GM18868 (cell line): ENCODE results near the gene GMEB2.

Experiments used
- ATAC-seq: cut with Tn5 transposase; IDR thresholded peaks from one replicate; pipeline ENCODE4 v1.9.1; 2021; ENCODE audit warnings: mild to moderate bottlenecking, moderate library complexity; ENCODE audit not compliant: unreplicated experiment

Gene GMEB2

GRCh38 chr20:63547725-63548480, 79.0 kb downstream of the GMEB2 start, which contains the start of gene SRMS:
Gene SRMS, minus strand, starts transcription at chr20:63547749. Its CDS starts 286 bp downstream, at chr20:63547463.
- no peak for ATAC-seq

DNA sequence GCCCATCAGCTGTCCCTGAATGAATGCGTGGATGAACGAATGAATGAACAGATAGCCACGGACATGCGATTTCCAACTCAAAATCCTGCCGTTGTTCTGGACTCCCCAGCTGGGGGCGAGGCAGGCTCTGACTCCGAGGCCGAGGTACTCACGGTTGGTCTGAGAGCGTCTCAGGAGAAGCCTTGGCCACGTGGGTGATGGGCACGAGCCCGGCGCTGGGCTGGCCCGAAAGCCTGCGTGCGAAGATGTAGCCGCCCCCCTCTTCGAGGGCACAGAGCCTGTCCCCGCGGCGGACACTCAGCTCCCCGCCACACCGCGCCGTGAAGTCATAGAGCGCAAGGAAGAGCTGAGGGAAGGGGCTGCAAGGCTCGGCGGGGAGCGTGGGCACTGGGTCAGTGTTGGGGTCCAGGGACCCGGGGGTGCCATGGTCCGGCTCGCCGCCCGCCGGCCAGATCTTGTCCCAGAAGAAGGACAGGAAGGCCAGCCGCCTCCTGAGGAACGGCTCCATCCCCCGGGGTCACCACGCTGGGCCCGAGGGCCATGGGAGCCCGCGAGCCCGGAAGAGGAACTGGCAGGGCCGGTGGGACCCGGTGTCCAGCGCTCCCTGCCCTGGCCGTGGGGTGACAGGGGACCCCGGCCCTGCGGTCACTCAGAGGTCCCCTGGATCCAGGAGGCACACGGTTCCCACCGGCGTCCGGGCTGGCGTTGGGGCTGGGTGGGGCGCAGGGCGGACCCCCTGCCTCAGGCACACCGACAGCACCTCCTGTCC, 79.8 kb downstream of the GMEB2 start:
- no peak for ATAC-seq

DNA sequence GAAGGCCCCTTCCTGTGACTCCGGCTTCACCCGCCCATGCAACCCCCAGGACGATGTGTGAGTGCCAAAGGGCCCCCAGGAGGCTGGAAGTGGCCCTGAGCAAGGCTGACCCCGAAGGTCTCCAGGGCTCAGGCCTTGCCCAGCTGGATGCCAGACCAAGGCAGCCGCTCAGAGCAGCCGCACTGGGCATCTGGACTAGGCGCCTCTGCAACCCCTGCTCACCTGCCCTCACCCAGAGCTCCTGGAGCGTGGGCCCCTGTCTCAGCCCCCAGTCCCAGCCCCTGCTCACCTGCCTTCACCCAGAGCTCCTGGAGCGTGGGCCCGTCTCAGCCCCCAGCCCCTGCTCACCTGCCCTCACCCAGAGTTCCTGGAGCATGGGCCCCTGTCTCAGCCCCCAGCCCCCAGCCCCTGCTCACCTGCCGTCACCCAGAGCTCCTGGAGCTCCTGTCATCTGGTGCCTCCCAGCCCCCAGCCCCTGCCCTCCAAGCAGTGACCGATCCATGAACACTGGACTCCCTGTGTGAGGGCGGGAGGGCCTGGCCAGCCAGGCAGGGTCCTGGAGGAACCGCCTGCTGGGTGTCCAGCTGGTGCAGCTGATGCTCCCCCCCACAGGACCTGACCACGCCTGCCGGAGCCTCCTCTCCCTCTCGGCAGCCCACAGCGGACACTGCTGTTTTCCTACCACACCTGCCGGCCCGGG, 80.5 kb downstream of the GMEB2 start:
- no peak for ATAC-seq

DNA sequence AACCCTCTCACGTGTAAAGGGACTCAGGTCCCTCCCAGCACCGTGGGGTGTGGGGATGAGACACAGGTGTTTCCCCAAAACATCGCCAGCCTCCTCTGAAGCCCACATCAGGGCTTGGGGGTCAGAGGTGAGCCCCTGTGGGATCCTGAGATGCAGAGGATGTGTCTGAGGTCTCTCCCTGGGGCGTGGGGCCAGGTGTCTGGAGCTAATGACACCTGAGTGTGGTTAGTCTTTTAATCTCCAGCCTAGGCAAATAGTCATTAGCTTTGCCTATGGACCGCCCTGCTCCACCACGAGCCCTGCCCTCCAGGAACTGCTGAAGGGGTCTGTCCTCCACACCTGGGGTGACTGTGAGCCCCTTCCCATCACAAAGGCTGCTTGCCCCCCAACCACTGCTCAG, 81.1 kb downstream of the GMEB2 start:
- ATAC-seq = no peak

DNA sequence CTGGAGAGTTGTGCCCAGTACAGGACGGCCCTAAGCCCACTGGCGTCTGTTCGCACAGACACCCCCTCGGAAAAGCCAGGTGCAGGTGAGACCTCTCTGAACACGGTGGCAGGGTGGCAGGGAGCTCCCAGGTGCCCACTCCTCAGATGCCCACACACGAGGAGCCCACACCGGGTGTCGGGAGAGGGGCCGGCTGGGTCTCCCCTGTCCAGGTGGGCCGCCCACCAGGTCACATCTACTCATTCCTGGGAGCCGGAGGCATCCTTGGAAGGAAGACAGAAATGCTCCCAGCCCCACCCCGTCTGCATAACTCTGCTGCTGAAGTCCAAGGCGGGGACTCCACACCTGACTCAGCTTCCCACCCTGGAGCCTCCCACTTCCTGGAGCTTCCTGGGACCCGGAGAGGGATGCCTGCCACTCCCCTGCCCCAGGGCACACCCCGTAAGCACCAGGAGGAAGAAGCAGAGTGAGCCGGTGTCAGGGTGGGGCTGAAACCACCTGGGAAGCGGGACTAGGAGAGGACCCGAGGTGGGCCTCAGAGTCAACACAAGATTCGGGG, 81.9 kb downstream of the GMEB2 start:
- ATAC-seq = no peak

DNA sequence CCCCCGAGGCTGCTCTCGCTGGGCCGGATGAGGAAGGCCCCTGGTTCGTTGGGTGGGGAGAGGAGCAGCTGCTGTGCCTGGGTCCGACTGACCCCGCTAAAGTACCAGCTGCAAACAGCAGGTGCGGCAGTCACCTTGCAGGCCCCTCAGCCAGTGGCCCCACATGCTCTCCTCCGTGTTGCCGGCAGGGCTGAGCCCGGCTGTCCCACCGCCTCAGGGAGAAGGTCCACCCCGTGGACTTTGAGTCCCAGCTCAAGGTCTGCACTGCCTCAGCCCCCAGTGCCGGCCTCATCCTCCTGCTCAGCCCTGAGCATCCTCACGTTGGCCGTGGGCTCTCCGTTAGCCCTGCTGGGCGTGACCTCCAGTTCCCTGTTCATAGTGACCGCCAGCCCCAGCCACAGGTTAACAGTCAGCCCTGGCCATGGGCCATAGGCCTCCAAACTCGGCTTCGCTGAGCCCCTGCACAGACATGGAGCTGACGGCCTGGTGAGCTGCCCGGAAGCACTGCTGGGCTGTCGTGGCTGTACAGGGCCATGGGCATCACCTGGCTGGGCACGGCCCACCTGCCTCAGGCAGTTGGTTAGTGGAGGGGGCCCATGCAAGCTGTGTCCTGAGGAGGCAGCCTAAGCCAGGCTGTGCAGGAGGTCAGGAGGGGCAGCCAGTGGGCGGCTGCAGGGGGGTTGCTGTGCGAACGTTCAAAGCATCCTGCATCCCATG, 82.5 kb downstream of the GMEB2 start:
- no peak for ATAC-seq

DNA sequence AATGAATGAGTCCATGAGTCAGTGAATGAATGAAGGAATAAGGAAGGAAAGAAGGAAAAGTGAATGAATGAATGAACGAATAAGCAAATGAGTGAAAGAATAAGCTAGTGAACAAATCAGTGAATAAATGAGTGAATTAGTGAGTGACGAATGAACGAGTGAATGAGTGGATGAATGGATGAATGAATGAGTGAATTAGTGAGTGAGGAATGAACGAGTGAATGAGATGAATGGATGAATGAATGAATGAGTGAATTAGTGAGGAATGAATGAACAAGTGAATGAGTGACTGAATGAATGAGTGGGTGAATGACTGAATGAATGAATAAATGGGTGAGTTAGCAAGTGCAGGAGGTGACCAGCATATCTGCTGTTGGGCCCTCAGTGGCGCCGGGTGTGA, 83.2 kb downstream of the GMEB2 start:
- no peak for ATAC-seq

DNA sequence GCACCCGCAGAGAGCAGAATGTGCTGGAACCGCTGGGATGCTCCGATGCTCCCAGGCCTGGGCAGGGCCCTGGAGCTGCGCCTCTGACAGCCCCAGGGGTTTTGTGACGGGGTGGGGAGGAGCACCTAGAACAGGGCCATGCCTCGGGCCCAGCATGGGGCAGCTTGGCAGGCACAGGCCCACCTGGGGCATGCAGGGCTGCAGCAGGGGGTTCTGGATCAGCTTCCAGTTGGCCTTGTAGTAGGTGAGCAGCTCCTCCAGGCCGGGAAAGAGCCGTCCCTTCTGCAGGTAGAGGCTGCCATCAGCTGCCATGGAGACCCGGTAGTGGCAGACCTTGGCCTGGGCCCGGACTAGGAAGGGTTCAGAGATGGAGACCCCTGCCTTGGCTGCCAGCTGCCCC, 83.8 kb downstream of the GMEB2 start:
- no peak for ATAC-seq

- peak; percentile 32 for ATAC-seq
Measured at GRCh38 chr20:63542696-63543095, 84.2 kb downstream of the GMEB2 start.

GRCh38 chr20:63542031-63542559, 84.8 kb downstream of the GMEB2 start:
- ATAC-seq = no peak

DNA sequence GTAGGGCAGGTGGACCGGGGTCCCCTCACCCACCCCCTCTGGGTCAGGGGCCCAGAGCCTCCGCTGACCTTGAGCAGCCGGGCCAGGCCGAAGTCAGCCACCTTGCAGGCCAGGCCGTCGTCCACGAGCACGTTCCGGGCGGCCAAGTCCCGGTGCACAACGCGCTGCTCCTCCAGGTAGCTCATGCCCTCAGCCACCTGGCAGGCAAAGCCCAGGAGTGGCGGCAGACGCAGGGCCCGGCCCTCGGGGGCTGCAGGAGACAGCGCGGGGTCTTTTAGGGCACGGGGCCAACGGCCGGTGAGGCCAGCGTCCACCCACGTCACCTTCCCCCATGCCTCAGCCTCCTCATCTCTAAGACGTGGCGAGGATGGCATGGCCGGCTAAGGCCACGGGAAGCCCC, 85.5 kb downstream of the GMEB2 start:
- ATAC-seq = no peak

- no peak for ATAC-seq
Measured at GRCh38 chr20:63540417-63541186, 86.3 kb downstream of the GMEB2 start.

GRCh38 chr20:63539441-63540370, 87.2 kb downstream of the GMEB2 start:
- ATAC-seq = no peak

GRCh38 chr20:63539092-63539430, 87.8 kb downstream of the GMEB2 start:
- ATAC-seq = no peak

- ATAC-seq = no peak
Measured at GRCh38 chr20:63538204-63539091, 88.5 kb downstream of the GMEB2 start.
